KMS-11 (cell line): ENCODE results near the gene AGPAT3.
"Not testable (repeated sequence)": the region's sequence is repeated elsewhere in the genome, so short reads cannot be mapped to it uniquely, and the experiment has no call there.

ENCODE experiments used
- H2AFZ ChIP-seq: fragments of 200-600 bp; sonication (generic); 2 replicates; pipeline ENCODE4 v1.6.1; 2016; ENCODE audit warnings: antibody characterized with exemption, mixed run types, low read depth
- H3K27ac ChIP-seq: fragments of 200-600 bp; sonication (generic); 2 replicates; pipeline ENCODE4 v1.6.1; 2016; ENCODE audit warnings: mild to moderate bottlenecking, mixed run types
- H3K27me3 ChIP-seq: fragments of 200-600 bp; sonication (generic); 2 replicates; pipeline ENCODE4 v1.6.1; 2017; ENCODE audit warnings: mild to moderate bottlenecking, low read depth, mixed run types, moderate library complexity; ENCODE audit not compliant: insufficient read depth
- H3K36me3 ChIP-seq: fragments of 200-600 bp; sonication (generic); 2 replicates; pipeline ENCODE4 v1.6.1; 2017; ENCODE audit warnings: mild to moderate bottlenecking, mixed run types; ENCODE audit not compliant: insufficient read depth
- H3K4me1 ChIP-seq: fragments of 200-600 bp; sonication (generic); 2 replicates; pipeline ENCODE4 v1.6.1; 2016; ENCODE audit warnings: mild to moderate bottlenecking, low read depth, mixed run types; ENCODE audit not compliant: poor library complexity, severe bottlenecking
- H3K4me2 ChIP-seq: fragments of 200-600 bp; sonication (generic); 2 replicates; pipeline ENCODE4 v1.7.0; 2016; ENCODE audit warnings: mild to moderate bottlenecking, mixed run types
- H3K4me3 ChIP-seq: fragments of 200-600 bp; sonication (generic); IDR thresholded peaks from 2 replicates; pipeline ENCODE4 v1.6.1; 2017; ENCODE audit warnings: low read depth, low read length, mixed read lengths; ENCODE audit not compliant: insufficient read depth
- H3K79me2 ChIP-seq: fragments of 200-600 bp; sonication (generic); 2 replicates; pipeline ENCODE4 v1.6.1; 2016; ENCODE audit warnings: low read depth, mixed run types; ENCODE audit not compliant: insufficient read depth
- H3K9ac ChIP-seq: fragments of 200-600 bp; sonication (generic); 2 replicates; pipeline ENCODE4 v1.6.1; 2016; ENCODE audit warnings: mild to moderate bottlenecking, mixed run types
- H4K20me1 ChIP-seq: fragments of 200-600 bp; sonication (generic); 2 replicates; pipeline ENCODE4 v1.6.1; 2016; ENCODE audit warnings: mild to moderate bottlenecking, mixed run types; ENCODE audit not compliant: insufficient read depth
- CTCF ChIP-seq: fragments of 200-600 bp; sonication (generic); conservative IDR thresholded peaks from 2 replicates; pipeline ENCODE4 v1.6.1; 2017; ENCODE audit warnings: low read depth, mild to moderate bottlenecking, antibody characterized with exemption, low read length, moderate library complexity, mixed read lengths

Gene AGPAT3

DNA sequence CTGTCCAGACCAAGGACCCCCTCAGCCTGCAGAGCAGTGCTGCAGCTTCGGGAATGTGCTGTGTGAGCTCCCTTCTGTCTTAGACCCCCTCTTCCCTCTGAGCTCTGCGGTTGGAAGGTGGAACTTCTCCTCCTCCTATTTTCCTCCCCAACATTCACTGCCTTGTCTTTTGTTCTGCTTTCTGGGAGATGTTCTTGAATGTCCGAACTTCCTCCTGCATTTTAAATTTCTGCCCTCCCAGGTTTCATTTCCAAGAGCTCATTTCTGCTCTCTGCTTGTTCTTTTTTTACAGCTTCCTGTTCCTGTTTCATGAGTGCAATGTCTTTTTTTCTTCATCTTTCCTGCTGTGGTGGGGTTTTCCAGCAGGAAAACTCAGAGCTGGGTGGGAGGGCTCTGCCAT, 46.3 kb upstream of the AGPAT3 start:
- Histone ChIP-seq H3K36me3 (no peaks in the 10 kb centered on the region), H3K27me3 (no peaks in the 10 kb centered on the region), H3K79me2 (no peaks in the 10 kb centered on the region), H4K20me1 (no peaks in the 10 kb centered on the region), H2AFZ (no peak overlapping the region), H3K4me1 (no peaks in the 10 kb centered on the region), H3K4me2 (no peak overlapping the region), H3K9ac (no peak overlapping the region), H3K4me3 (no peak overlapping the region), H3K27ac (no peak overlapping the region)
- no peak for TF ChIP-seq CTCF

DNA sequence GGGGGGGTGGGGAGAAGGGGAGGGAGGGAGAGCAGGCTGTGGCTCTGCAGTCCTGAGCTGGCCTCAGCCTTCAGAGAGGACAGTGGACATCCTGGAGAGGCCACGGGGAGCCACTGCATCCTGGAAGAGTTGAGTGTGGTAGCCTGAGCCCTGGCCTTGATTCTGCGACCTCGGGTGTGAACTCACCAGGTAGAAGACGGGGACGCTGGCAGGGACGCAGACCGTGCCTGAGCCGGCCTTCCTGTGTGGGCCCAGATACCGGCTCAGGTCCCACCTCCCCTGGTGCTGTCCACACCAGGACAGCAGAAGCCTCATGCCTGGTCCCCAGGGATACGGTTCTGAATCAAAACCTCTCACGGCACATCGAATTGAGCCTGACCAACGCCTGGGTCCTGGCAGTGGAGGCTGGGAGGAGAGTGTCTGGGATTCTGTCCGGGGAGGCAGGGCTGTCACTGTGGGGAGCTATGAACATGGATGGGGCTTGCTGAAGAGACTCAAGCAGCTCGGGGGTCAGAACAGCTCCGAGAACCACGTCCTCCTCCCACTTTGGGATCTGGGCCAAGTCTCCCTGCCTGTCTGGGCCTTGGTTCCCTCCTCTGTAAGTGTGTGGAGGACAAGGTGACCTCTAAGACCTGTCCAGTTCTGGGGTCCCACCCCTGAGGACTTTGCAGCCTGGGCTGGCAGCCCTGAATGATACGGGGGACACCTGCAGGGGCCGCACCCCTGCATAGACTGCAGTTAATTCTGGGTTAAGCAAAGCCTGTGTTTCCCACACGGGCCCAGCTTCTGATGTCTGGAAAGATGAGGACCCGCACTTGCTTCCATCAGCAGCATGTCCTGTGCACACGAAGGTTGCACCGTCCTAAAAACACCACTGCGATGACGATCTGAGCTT, 45.3 kb upstream of the AGPAT3 start:
- no peak overlapping the region for H3K27ac ChIP-seq
- TF ChIP-seq CTCF: no peak

GRCh38 chr21:43820466-43820865, 44.6 kb upstream of the AGPAT3 start:
- Histone ChIP-seq H3K4me2 (no peak overlapping the region), H2AFZ (no peak overlapping the region), H3K36me3 (no peaks in the 10 kb centered on the region), H3K4me1 (no peaks in the 10 kb centered on the region), H3K27me3 (no peaks in the 10 kb centered on the region), H4K20me1 (no peaks in the 10 kb centered on the region), H3K27ac (no peak overlapping the region), H3K9ac (no peak overlapping the region), H3K4me3 (no peak overlapping the region), H3K79me2 (no peaks in the 10 kb centered on the region)
- TF ChIP-seq CTCF: no peak

More for the DNA sequence above, 45.3 kb upstream of the AGPAT3 start:
- Histone ChIP-seq H3K4me2 (no peak overlapping the region), H3K36me3 (no peaks in the 10 kb centered on the region), H3K4me3 (no peak overlapping the region), H3K9ac (no peak overlapping the region), H3K4me1 (no peaks in the 10 kb centered on the region), H4K20me1 (no peaks in the 10 kb centered on the region), H3K27me3 (no peaks in the 10 kb centered on the region), H3K79me2 (no peaks in the 10 kb centered on the region), H2AFZ (no peak overlapping the region)

GRCh38 chr21:43822166-43822565, 42.9 kb upstream of the AGPAT3 start:
- not testable (repeated sequence) for H3K36me3 ChIP-seq

GRCh38 chr21:43822741-43823140, 42.3 kb upstream of the AGPAT3 start:
- not testable (repeated sequence) for H3K4me1 ChIP-seq, H3K9ac ChIP-seq, H3K27me3 ChIP-seq, H3K79me2 ChIP-seq, H3K4me3 ChIP-seq, H2AFZ ChIP-seq, H3K36me3 ChIP-seq, H3K4me2 ChIP-seq, H4K20me1 ChIP-seq, H3K27ac ChIP-seq

More at GRCh38 chr21:43822166-43822565, 42.9 kb upstream of the AGPAT3 start:
- H3K4me1 ChIP-seq, H4K20me1 ChIP-seq, H3K4me2 ChIP-seq, H2AFZ ChIP-seq, H3K27ac ChIP-seq, H3K27me3 ChIP-seq, H3K4me3 ChIP-seq, H3K79me2 ChIP-seq, H3K9ac ChIP-seq: not testable (repeated sequence)
